OCI-LY1 (cell line): ENCODE measurements around the gene AGAP1.

Experiments used
- H2AFZ ChIP-seq: fragments of 200-600 bp; sonication (generic), shearing (Covaris generic); 2 replicates; pipeline ENCODE4 v1.6.0; 2014; ENCODE audit warnings: antibody characterized with exemption, mild to moderate bottlenecking, low read length
- H3F3A ChIP-seq: fragments of 200-600 bp; sonication (generic), shearing (Covaris generic); 2 replicates; pipeline ENCODE4 v1.6.0; 2014; ENCODE audit warnings: mild to moderate bottlenecking, antibody characterized with exemption, low read length, moderate library complexity; ENCODE audit not compliant: insufficient read depth
- H3K27ac ChIP-seq: fragments of 200-600 bp; sonication (generic); 2 replicates; pipeline ENCODE4 v1.5.1; 2014; ENCODE audit warnings: low read length, mixed run types, mild to moderate bottlenecking, low read depth; ENCODE audit not compliant: poor library complexity, severe bottlenecking
- H3K27me3 ChIP-seq: fragments of 200-600 bp; sonication (generic); 2 replicates; pipeline ENCODE4 v1.6.0; 2014; ENCODE audit warnings: antibody characterized with exemption, mild to moderate bottlenecking, low read length, moderate library complexity; ENCODE audit not compliant: insufficient read depth
- H3K36me3 ChIP-seq: fragments of 200-600 bp; sonication (generic); 2 replicates; pipeline ENCODE4 v1.6.1; 2014; ENCODE audit warnings: mild to moderate bottlenecking, antibody characterized with exemption, low read length, moderate library complexity, mixed read lengths; ENCODE audit not compliant: insufficient read depth
- H3K4me1 ChIP-seq: fragments of 200-600 bp; sonication (generic); 2 replicates; pipeline ENCODE4 v1.5.1; 2014; ENCODE audit warnings: mild to moderate bottlenecking, low read length, moderate library complexity; ENCODE audit not compliant: insufficient read depth, severe bottlenecking
- H3K4me2 ChIP-seq: fragments of 200-600 bp; sonication (generic), shearing (Covaris generic); 2 replicates; pipeline ENCODE4 v1.6.1; 2014; ENCODE audit warnings: low read length
- H3K4me3 ChIP-seq: fragments of 200-600 bp; sonication (generic); 2 replicates; pipeline ENCODE4 v1.5.1; 2014; ENCODE audit warnings: low read length, low read depth, mild to moderate bottlenecking, mixed read lengths; ENCODE audit not compliant: poor library complexity, severe bottlenecking
- H3K79me2 ChIP-seq: fragments of 200-600 bp; shearing (Covaris generic); 2 replicates; pipeline ENCODE4 v1.6.1; 2016; ENCODE audit warnings: mixed run types, low read length, mixed read lengths; ENCODE audit not compliant: insufficient read depth
- H3K9ac ChIP-seq: fragments of 200-600 bp; sonication (generic), shearing (Covaris generic); 2 replicates; pipeline ENCODE4 v1.6.1; 2014; ENCODE audit warnings: mild to moderate bottlenecking, low read length, mixed read lengths
- H3K9me2 ChIP-seq: fragments of 200-600 bp; sonication (generic), shearing (Covaris generic); 2 replicates; pipeline ENCODE4 v1.6.1; 2014; ENCODE audit warnings: low read depth, mild to moderate bottlenecking, low read length, mixed read lengths
- H3K9me3 ChIP-seq: fragments of 200-600 bp; shearing (Covaris generic); 2 replicates; pipeline ENCODE4 v1.6.1; 2014; ENCODE audit warnings: low read length, mixed read lengths
- H4K20me1 ChIP-seq: fragments of 200-600 bp; sonication (generic), shearing (Covaris generic); 2 replicates; pipeline ENCODE4 v1.6.0; 2016; ENCODE audit warnings: mild to moderate bottlenecking, low read length; ENCODE audit not compliant: insufficient read depth
- EZH2 ChIP-seq: fragments of 200-600 bp; sonication (generic), shearing (Covaris generic); IDR thresholded peaks from 2 replicates; pipeline ENCODE4 v1.8.0; 2017; ENCODE audit warnings: borderline replicate concordance, mixed run types, mild to moderate bottlenecking, antibody characterized with exemption, low read length, moderate library complexity, mixed read lengths
- TF ChIP-seq, protein P1 (sequence below): fragments of 200-600 bp; sonication (generic), shearing (Covaris generic); IDR thresholded peaks from 2 replicates; pipeline ENCODE4 v1.5.1; 2017; ENCODE audit warnings: mild to moderate bottlenecking, antibody characterized with exemption, low read length, moderate library complexity, mixed read lengths

Gene AGAP1

DNA sequence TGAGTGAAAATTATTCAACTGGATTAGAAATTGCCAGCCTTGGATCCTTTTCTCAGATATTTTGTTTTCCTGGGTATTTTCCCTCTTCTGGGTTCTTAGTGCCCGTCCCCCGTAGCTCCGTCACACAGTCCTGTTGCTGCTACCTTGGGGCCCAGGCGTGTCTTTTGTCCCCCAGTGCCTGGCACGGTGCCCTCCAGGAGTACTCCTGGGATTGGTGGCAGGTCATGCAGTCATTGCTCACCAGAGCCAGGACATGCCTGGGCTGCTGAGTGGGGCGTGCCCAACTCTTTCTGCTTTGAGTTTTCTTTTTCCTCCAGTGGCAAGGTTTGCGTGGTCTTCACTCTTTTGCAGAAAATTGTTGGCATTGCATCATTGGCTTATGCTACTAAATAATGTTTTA is 275.2 kb downstream of the AGAP1 start:
- H3K27me3 ChIP-seq: no peaks in the 10 kb centered on the region; the same call in 1 of the 2 replicates
- no peaks in the 10 kb centered on the region for H3K9me2 ChIP-seq
- H3F3A ChIP-seq: no peaks in the 10 kb centered on the region
- H3K36me3 ChIP-seq: no peaks in the 10 kb centered on the region
- H4K20me1 ChIP-seq: no peaks in the 10 kb centered on the region
- H3K4me3 ChIP-seq: no peak overlapping the region
- H3K79me2 ChIP-seq: no peaks in the 10 kb centered on the region
- no peak overlapping the region for H3K9ac ChIP-seq
- H3K9me3 ChIP-seq: no peaks in the 10 kb centered on the region
- no peak overlapping the region for H3K27ac ChIP-seq
- no peak overlapping the region for H3K4me2 ChIP-seq
- H2AFZ ChIP-seq: no peak overlapping the region
- TF ChIP-seq, protein P1, sequence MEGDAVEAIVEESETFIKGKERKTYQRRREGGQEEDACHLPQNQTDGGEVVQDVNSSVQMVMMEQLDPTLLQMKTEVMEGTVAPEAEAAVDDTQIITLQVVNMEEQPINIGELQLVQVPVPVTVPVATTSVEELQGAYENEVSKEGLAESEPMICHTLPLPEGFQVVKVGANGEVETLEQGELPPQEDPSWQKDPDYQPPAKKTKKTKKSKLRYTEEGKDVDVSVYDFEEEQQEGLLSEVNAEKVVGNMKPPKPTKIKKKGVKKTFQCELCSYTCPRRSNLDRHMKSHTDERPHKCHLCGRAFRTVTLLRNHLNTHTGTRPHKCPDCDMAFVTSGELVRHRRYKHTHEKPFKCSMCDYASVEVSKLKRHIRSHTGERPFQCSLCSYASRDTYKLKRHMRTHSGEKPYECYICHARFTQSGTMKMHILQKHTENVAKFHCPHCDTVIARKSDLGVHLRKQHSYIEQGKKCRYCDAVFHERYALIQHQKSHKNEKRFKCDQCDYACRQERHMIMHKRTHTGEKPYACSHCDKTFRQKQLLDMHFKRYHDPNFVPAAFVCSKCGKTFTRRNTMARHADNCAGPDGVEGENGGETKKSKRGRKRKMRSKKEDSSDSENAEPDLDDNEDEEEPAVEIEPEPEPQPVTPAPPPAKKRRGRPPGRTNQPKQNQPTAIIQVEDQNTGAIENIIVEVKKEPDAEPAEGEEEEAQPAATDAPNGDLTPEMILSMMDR: no peak
- H3K4me1 ChIP-seq: no peaks in the 10 kb centered on the region

- no peaks in the 10 kb centered on the region for H4K20me1 ChIP-seq
- H3F3A ChIP-seq: no peaks in the 10 kb centered on the region
- no peaks in the 10 kb centered on the region for H3K4me1 ChIP-seq
- no peak overlapping the region for H2AFZ ChIP-seq
- no peaks in the 10 kb centered on the region; the same call in 1 of the 2 replicates for H3K27me3 ChIP-seq
- H3K4me2 ChIP-seq: no peak overlapping the region
- no peaks in the 10 kb centered on the region for H3K36me3 ChIP-seq
- H3K4me3 ChIP-seq: no peak overlapping the region
- H3K27ac ChIP-seq: no peak overlapping the region
- TF ChIP-seq, protein P1: no peak
- TF ChIP-seq EZH2: no peak
- no peaks in the 10 kb centered on the region for H3K9me2 ChIP-seq
- H3K9ac ChIP-seq: no peak overlapping the region
- H3K79me2 ChIP-seq: no peaks in the 10 kb centered on the region
- H3K9me3 ChIP-seq: no peaks in the 10 kb centered on the region
These were observed 277.3 kb downstream of the AGAP1 start for GRCh38 chr2:235770909-235771820.

DNA sequence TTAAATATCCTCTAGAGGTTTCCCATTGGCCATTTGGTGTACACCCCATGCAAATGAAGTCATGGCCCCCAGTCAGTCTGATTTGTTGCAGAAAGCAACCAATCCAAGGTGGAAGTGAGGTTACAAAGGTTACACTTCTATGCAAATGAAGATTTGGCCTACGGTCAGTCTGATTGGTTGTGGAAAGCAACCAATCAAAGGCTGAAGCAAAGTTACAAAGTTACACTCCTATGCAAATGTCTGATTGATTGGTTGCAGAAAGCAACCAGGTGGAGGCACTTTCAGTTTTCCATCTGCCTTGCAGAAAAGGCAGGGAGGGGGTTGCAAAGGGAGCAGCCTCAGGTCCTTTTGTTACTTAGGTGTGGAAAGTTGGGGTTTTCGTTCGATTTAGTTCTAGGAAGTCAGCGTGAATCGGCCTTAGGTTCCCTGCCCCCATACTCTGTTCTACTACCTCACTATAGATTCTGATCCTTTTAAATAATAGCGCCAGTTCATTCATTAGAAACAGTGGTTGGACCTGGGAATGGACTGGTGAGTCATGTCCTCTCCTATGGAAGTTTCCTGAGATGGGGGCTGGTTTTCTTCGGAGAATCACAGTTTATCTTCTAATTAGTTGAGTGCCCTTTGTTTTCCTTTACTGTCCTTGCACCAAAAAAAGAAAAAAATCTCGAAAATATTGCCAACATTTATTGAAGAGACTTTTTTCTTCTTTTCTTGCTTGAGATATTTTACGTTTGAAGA is 279.5 kb downstream of the AGAP1 start:
- Histone ChIP-seq H3K27ac (no peak overlapping the region), H3K9ac (no peak overlapping the region), H3K9me3 (no peaks in the 10 kb centered on the region), H3K36me3 (no peaks in the 10 kb centered on the region), H3K9me2 (no peaks in the 10 kb centered on the region), H2AFZ (no peak overlapping the region), H3K27me3 (no peaks in the 10 kb centered on the region; the same call in 1 of the 2 replicates), H3K4me2 (no peak overlapping the region), H3K79me2 (no peaks in the 10 kb centered on the region), H4K20me1 (no peaks in the 10 kb centered on the region), H3F3A (no peaks in the 10 kb centered on the region), H3K4me3 (no peak overlapping the region), H3K4me1 (no peaks in the 10 kb centered on the region)
- TF ChIP-seq, protein P1: no peak
- TF ChIP-seq EZH2: no peak
